HG03280 (cell line): Measurements from ENCODE around the gene CPNE5.
"Not testable (repeated sequence)": the region's sequence is repeated elsewhere in the genome, so short reads cannot be mapped to it uniquely, and the experiment has no call there.

Experiments
- ATAC-seq: cut with Tn5 transposase; IDR thresholded peaks from one replicate; pipeline ENCODE4 v1.9.1; 2021; ENCODE audit warnings: mild to moderate bottlenecking, moderate library complexity; ENCODE audit not compliant: unreplicated experiment

Gene CPNE5

GRCh38 chr6:36817176-36817817 is 21.9 kb downstream of the CPNE5 start:
- ATAC-seq = no peak

GRCh38 chr6:36815962-36816735 is 23.1 kb downstream of the CPNE5 start:
- ATAC-seq = no peak

GRCh38 chr6:36814249-36814648 is 25.0 kb downstream of the CPNE5 start:
- ATAC-seq = no peak

- no peak for ATAC-seq
Observed at GRCh38 chr6:36813526-36813925, 25.7 kb downstream of the CPNE5 start.

DNA sequence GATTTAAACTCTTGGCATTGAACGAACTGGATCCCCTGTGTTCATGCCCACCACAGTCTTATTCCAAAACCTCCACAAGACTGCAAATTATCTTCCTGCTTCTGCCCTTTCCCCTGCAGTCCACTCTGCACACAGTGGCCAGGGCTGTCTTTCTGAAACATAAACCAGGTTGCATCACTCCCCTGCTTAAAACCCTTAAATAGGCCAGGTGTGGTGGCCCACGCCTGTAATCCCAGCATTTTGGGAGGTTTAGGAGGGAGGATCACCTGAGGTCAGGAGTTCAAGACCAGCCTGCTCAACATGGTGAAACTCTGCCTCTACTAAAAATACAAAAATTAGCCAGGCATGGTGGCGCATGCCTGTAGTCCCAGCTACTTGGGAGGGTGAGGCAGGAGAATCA is 26.2 kb downstream of the CPNE5 start:
- ATAC-seq = not testable (repeated sequence)

- no peak for ATAC-seq
Observed at GRCh38 chr6:36809941-36810803, 29.1 kb downstream of the CPNE5 start.

DNA sequence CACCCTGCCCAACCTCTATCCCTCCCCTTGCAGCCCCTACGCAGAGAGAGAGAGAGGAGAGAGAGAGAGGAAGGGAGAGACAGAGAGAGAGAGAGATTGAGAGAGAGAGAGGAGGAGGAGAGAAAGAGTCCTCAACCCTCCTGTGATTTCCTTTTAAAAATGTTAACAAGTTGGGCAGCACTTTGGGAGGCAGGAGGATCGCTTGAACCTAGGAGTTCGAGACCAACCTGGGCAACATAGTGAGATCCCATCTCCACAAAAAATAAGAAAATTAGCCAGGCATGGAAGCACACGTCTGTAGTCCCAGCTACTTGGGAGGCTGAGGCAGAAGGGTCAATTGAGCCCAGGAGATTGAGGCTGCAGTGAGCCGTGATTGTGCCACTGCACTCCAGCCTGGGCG is 30.1 kb downstream of the CPNE5 start:
- no peak for ATAC-seq

- ATAC-seq = no peak
Observed at GRCh38 chr6:36808634-36809033, 30.6 kb downstream of the CPNE5 start.

DNA sequence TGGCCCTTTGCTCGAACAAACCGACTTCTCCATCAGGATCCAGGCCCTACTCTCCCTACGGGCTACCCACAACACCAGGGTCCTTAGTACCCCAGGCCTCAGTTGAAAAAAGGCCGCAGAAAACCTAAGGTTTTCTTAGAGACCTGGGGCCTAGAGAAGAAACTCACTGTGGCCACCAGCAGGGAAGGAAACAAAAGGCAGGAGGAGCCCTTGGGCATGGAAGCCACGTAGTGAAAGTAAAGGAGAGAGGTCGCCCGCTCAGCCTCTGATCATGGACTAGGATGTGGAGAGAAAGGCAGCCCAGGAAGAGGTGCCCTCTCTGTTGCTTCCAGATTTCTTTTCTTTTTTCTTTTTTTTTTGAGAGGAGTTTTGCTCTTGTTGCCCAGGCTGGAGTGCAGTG is 31.5 kb downstream of the CPNE5 start:
- no peak for ATAC-seq

DNA sequence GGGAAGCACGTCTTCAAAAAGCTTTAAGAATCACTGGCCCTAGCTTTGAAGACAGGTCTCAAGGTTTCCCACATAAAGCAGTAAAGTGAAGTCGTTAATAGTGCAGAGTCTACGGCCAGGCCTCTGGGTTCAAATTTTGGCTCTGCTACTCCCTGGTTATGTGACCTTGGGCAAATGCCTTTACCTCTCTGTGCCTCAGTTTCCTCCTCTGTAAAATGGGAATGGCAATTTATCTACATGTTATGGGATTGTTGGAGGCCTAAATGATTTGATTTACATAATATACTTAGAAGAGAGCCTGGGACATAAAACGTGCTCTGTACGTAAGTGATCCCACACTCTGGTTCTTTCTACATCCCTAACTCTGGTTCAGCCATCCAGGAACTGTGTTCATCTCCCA is 32.1 kb downstream of the CPNE5 start:
- no peak for ATAC-seq

GRCh38 chr6:36805917-36806316 is 33.3 kb downstream of the CPNE5 start:
- ATAC-seq = no peak

DNA sequence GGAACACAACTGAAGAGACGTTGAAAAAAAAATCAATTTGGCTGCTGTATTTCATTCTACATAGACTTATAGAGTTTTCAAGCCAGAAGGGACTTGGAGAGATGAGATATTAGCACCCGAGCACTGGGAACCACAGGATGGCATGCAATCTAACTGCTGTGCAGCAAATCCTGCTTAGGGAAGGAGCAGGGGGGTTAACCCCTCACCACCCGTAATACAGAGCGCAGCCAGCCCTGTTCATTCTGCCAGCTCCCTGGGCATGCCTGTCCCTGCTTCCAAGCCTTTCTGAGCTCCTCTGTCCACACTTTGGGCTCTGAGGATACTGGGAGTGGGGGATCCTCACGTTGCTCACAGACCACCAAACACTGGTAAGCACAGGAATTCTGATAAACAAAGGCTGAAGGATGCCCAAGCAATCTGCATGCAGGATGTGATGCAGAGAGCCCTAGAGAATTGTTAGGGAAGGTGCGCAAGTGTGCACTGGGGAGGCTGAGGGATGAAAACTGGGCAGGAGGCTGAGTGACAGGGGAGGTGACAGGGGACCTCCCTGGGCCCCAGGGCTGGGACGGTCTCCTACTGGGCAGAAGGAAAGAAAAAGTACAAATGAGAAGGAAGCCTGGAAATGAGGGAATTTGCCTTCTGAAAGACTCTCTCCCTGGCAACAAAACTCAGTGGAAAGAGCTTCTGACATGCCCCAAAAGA is 34.0 kb downstream of the CPNE5 start:
- ATAC-seq = no peak

GRCh38 chr6:36804563-36804962 is 34.7 kb downstream of the CPNE5 start:
- ATAC-seq = no peak

GRCh38 chr6:36803908-36804307 is 35.3 kb downstream of the CPNE5 start:
- ATAC-seq = no peak

DNA sequence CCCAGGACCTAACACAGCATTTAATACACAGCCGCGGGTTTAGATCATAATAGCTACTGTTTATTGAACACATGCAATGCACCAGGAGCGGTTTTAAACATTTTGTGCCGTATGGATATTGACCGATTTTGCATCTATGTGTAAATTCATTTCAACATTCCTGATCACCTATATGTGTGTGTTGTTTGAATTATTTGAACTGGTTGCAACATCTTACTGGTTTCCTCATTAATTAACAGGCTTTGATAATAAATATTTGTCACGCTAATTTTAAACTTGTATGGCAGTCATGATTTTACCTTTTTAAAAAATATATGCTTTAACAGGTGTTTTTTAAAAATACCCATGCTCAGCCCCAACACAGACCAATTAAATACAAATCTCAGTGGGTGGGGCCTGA is 35.8 kb downstream of the CPNE5 start:
- no peak for ATAC-seq

DNA sequence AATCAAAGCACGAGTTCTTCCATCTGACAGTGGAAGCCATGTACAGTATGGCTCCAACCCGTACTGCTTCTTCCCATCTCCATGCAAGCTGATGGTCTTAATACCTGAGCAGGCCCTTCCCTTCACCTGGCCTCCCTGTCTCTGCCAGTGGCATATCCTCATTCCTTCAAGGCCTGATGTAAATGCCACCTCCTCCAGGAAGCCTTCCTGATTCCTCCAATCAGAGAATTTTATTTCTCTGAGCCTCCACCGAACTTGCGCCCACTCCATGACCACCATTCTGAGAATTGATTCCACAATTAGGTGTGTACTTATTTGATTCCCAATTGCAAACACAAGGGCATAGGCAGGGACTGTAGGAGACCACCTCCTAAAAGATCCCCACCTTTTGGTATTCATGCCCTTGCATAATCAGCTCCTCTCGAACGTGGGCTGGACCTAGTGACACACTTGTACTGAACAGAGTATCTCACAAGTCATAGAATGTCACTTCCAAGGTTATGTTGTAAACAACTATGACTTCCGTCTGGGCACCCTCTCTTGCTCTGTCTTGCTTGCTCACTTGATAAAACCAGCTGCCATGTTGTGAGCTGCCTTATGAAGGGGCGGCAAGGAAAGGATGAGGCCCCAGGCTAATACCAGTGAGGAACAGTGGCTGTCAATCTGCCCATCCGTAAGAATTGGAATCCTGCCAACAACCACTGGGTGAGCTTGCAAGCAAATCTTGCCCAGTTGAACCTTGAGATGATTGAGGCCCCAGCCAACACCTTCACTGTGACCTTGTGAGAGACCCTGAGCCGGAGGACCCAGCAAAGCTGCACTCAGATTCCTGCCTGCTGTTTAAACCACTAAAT is 38.8 kb downstream of the CPNE5 start:
- ATAC-seq = no peak

GRCh38 chr6:36798852-36799251 is 40.4 kb downstream of the CPNE5 start:
- ATAC-seq = no peak

DNA sequence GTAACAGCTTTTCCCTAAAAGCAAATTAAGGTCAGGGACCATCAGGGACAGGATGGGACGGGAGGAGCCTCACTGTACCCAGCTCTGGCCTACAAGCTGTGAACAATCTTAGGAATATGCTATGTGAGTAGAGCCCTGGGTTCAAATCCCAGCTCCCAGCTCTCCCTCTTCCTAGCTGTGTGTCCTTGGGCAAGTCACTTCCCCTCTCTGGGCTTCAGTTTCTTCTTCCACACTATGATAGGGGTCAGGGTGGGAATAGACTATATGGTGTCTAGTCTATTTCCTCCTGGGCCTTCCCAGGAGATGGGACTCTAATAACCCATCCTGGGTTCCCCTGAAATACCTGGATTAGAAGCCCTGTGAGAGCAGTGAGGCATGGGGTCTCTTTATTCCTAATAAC is 41.6 kb downstream of the CPNE5 start:
- ATAC-seq = no peak

- ATAC-seq = no peak
Observed at GRCh38 chr6:36797055-36797454, 42.2 kb downstream of the CPNE5 start.

- ATAC-seq = no peak
Observed at GRCh38 chr6:36794713-36795065, 44.6 kb downstream of the CPNE5 start.
